HL-60 (cell line): ENCODE measurements around the gene GRID2.

Source experiments
- GABPA ChIP-seq: IDR thresholded peaks from 2 replicates; pipeline ENCODE4 v1.6.1; 2012; ENCODE audit warnings: low read depth
- TF ChIP-seq, protein P1 (sequence below): IDR thresholded peaks from one replicate; pipeline ENCODE4 v1.5.1; 2011; ENCODE audit warnings: low read length, control low read depth, inconsistent platforms; ENCODE audit not compliant: insufficient read depth

GRCh38 chr4:92528541-92528940 is 224.8 kb downstream of the GRID2 start:
- TF ChIP-seq, protein P1, sequence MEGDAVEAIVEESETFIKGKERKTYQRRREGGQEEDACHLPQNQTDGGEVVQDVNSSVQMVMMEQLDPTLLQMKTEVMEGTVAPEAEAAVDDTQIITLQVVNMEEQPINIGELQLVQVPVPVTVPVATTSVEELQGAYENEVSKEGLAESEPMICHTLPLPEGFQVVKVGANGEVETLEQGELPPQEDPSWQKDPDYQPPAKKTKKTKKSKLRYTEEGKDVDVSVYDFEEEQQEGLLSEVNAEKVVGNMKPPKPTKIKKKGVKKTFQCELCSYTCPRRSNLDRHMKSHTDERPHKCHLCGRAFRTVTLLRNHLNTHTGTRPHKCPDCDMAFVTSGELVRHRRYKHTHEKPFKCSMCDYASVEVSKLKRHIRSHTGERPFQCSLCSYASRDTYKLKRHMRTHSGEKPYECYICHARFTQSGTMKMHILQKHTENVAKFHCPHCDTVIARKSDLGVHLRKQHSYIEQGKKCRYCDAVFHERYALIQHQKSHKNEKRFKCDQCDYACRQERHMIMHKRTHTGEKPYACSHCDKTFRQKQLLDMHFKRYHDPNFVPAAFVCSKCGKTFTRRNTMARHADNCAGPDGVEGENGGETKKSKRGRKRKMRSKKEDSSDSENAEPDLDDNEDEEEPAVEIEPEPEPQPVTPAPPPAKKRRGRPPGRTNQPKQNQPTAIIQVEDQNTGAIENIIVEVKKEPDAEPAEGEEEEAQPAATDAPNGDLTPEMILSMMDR = no peak
- no peak for TF ChIP-seq GABPA
